ENCODE data around the gene TFPI.
"Not testable (repeated sequence)": the region's sequence is repeated elsewhere in the genome, so short reads cannot be mapped to it uniquely, and the experiment has no call there.

TFPI gene

DNA sequence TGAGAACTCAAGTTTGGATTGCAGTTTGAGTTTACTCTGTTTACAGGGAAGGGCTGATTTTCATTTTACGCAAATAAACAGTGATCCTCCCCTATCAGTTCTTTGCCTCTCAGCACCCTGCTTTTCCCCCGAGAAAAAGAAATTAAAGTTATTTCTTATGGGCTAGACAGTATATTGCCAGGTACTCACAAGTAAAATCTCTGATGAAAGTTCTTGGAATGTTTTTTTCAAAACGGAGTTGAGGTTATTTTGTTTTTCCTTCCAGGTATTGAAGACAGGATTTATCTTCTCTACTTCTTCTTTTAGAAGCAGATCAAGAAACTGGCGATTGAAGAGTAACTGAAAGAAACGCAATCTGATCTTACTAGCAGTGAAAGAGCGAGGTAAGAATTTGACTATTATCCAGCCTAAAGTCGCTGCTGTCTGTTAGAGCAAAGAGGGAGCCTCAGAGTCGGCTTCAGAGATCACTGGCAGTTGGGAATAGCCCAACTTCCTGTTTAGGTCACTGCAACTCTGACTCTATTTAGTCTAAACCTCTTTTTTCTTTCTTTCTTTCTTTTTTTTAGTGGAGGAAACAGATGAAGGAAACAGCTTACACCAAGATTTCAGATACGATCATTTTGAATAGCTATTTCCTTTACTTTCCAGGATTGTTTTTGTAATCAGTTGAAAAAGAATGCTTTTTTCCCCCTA is at the start of gene TFPI:
Gene TFPI (minus strand): TSS at position 425 of the 693 bp plus-strand sequence. CDS start 50,667 bp downstream, outside the sequence.
- DNase-seq (ENCODE audit: low spot score), result peak; percentile 47

DNA sequence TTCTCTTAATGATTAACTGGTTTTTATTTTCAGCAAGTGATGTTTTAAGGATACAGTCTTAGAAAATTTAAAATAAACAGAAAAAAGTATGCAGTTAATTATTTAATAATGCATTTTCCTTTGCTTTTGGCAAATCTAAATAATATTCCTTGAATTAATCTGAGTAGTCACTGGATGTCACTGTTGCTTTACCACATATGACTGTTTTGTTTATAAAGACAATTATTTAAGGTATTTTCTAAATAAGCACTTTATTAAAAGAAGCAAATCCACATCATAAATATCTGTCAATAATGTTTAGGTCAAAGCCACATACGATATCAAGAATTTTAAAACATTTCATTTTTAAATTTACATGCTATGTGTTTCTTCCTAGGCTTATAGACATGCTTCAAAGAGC is 40.6 kb upstream of the TFPI start:
- no peak for DNase-seq (ENCODE audit: low spot score)

DNA sequence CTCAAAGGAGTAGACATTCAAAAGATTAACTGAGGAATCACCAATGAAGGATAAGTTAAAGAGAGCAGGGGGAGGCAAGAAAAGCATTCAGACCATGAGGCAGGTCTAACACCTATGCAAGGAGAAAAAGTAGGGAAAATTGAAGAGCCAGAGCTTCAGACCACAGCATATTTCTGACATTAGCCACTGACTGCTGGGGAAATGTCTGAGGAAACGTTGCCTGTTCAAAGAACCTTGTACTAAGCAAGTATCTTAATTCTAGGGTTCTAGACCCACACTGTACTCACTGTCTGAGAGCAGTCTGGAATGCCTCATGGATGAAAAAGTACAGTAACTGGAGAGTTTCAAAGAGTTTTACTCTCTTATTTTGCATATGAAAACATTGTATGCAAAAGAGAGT is 39.5 kb upstream of the TFPI start:
- DNase-seq (ENCODE audit: low spot score), result no peak

DNA sequence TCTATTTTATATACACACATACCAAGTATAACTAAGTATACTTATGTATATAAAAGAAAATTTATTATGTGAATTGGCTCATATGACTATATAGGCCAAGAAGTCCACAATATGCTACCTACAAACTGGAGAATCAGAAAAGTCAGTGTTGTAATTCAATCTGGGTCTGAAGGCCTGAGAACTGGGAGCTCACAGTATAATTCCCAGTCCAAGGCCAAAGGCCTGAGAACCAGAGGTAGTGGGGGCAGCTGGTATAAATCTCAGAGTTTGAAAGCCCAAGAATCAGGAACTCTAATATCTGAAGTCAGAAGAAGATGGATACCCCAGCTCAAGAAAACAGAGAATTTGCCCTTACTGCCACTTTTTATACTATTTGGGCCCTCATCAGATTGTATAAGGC is 38.9 kb upstream of the TFPI start:
- no peak for DNase-seq (ENCODE audit: low spot score)

DNA sequence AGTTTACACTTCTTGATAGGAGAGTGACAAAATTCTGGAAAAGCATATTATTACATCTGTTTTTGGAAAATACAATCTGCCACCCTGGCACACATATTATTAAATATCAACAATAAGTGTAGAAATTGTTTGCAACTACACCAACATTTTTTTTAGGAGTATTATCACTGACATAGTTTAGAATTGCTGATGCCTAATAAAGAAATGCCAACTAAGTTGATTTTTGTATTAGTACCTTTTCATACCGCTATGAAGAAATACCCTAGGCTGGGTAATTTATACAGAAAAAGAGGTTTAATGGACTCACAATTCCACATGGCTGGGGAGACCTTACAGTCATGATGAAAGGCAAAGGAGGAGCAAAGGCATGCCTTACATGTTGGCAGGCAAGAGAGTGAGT is 35.9 kb upstream of the TFPI start:
- no peak for DNase-seq (ENCODE audit: low spot score)

DNA sequence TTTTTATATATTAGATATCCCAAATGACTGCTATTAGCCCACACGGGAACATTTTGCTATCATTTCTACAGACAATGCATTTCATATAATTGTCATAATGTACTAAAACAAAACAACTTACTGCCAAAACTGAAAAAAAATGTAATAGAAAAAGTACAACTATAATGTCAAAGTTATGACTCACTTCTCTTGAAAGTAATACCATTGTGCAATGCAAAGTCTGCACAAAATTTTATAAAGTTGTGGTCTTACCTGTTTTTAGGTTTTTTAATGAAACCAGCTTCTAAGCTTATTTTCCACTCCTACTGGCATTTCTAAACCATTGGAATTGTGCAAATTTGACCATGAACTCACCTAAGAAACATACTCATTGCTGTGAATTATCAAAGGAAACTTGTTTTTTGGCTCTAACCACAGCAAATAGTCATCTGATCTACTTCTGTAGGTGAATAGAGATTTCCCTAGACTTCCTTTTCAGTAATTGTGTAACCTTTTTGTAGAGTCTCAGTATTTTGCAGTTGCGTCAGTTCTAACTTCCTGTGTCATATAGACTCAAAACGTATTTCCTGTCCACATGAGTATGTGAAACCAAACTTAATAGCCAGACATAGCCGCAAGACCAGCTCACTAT is 31.9 kb upstream of the TFPI start:
- no peak for DNase-seq (ENCODE audit: low spot score)

DNA sequence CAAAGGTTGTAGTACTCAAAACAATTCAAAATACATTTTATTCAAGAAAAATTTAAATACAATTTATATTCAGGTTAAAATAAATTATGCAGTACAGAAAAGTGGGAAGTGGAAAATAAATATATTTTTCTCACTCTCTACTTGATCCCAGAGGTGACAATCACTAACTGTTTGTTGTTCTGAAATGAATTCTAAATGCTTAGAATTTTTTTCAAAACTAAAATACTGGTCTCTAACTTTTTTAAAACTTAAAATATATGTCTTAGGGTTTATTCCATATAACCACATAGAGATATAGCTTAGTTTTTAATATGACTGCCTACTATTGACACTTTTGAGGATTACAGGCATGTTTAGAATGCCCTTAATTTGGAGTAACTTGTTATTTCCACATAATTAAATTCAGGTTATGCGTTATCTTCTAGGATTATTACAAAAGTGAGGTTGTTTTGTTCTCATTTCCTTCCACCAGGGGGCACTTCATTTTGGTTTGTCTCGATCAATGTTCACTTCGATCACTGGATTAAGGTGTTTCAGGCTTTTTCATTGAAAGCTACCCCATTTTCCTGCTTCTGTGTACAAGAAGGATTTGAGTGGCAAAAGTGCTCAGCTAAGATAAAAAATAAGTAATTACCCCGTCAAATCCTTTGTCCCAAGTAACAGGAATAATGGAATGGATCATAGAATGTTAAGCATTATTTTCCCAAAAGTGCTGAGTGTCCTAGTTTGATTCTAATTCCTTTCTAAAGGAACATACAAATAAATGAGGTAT is 27.1 kb upstream of the TFPI start:
- peak; percentile 71 for DNase-seq (ENCODE audit: low spot score)

DNA sequence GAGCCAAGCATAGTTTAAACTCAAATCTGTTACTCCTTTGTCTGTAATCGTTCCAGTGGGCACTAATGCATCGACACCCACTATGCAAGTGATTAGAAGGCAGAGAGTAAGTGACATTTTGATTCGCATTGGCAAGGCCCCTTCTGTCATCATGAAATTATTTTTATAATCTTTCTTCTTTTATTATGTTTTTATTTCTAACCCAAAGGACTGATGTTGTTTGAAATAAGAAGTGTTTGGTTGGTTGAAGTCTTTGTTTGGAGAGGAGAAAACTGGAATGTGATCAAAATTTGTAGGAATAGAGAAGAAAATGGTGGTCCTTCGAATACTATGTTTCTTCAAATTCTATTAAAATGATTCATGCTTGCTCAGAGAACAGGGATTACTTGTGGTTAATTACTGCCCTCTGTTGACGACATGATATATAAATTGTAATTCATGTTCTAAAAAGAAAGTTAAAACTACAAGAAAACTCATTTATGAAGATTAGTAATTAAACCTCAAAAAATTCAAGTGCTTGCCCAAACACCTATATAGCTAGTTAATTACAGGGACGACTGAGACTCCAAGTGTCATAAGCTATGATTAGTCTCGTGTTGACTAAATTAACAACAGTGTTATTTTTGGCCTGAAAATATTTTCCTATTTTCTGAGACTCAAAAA is 26.4 kb upstream of the TFPI start:
- peak; percentile 78 for DNase-seq (ENCODE audit: low spot score)

DNA sequence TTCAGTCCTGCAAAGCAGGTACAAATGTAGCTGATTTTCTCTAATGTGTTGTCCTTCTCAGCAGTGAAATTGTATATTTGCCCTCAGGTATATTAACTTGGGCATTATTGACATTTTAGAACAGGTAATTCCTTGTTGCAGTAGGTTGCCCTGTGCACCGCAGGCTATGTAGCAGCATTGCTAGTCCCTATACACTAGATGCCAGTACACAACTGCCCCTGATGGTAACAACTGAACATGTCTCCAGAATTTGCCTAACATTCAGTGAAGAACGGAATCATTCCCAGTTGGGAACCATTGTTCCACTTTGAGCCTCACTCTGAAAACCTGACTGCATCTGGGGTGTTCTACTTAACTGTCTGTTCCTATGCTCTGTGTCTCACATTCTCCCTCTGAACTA is 23.1 kb upstream of the TFPI start:
- DNase-seq (ENCODE audit: low spot score), result no peak

DNA sequence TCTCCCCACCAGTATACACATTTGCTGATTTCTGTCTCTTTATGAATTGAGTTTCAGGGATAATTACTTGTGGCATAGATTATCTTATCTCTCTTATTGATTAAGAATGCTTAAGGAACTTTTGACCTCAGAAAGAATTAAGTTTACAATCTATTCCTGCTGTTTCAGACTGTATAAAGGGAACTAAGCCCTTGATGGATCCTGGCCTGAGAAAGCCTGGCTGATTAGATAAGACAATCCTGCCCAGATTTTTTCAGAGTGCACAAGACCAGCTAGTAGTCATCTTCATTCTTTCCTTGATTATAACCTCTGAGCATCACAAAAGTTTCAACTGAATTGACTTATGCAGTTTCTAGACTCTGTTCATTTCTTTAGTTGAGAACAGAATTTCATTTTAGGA is 22.7 kb upstream of the TFPI start:
- DNase-seq (ENCODE audit: low spot score), result no peak

DNA sequence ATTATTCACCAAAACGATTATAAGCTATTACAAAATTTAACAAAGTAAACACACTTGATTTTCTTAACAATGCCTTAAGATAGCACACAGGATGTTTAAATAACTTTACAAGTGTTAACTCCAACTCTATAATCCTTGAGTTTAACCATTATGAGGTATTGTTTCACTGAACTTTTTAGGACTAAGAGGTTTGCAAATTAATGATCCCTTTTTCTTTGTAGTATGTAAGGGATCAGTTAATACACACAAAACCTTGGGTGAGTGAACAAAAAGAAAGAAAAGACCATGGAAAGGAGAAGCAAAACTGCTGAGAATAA is 21.5 kb upstream of the TFPI start:
- no peak for DNase-seq (ENCODE audit: low spot score)

DNA sequence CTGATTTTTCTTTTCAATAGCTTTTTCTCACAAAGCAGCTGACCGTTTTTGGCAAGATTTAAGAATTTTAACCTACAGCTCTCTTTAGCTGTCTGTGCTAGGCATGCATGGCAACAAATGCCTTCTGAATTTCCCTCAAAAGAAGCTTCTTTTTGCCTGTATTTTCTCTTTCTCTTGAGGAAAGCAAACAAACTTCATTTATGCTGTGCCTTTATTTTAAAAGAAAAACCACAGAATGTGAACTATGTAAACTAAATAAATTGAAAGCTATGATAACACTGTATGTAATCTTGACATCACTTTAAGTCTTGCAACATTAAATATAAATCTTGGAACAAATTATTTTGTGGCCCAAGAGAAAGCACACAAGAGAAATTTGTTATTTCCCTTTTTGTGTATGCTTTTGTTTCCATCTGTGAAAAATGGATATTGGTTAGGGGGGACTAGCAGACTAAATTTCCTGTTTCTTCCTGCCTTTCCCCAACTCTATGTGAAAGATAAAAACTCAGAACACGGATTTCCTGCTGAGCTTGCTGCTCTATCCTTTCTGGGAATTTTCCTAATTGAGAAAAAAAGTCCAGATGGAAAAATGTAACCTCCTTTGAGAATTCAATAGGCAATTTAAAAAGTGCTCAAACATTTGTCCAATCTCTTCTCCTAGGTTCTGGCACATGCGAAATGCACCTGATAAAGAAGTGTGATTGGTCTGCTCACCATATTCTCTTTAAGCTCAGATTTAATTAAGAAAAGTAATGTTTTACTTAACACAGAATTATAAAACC is 20.9 kb upstream of the TFPI start:
- no peak for DNase-seq (ENCODE audit: low spot score)

DNA sequence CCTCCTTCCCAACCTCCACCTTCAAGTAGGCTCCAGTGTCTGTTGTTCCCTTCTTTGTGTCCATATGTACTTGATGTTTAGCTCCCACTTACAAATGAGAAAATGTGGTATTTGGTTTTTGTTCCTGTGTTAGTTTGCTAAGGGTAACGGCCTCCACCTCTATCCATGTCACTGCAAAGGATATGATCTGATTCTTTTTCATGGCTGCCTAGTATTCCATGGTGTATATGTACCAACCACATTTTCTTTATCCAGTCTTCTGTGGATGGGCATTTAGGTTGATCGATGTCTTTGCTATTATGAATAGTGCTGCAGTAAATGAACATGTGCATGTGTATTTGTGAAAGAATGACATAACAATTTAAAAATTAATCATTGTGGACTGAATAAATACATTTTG is 19.5 kb upstream of the TFPI start:
- DNase-seq (ENCODE audit: low spot score), result no peak

DNA sequence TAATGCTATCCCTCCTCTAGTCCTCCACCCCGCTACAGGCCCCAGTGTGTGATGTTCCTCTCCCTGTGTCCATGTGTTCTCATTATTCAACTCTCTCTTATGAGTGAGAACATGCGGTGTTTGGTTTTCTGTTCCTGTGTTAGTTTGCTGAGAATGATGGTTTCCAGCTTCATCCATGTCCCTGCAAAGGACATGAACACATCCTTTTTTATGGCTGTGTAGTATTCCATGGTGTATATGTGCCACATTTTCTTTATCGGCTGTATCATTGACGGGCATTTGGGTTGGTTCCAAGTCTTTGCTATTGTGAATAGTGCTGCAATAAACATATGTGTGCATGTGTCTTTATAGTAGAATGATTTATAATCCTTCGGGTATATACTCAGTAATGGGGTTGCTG is 17.8 kb upstream of the TFPI start:
- not testable (repeated sequence) for DNase-seq (ENCODE audit: low spot score)

DNA sequence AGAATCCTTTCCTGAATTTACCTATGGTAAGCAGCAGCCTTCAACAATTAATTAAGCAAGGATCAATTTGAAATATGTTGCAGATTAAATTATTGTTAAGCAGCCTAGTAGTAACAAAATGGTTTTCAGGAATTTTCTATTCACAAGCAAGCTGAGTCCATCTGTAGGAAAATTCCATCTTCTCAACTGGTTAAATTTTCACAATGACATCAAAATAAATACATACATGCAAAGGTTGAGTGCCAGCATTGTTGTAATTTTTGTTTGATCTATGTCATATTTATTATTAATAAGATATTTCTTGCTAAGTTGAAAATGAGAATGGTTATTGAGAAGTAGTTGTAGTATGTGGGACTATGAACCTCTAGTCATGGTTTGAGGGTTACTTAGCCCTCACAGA is 15.3 kb upstream of the TFPI start:
- no peak for DNase-seq (ENCODE audit: low spot score)

DNA sequence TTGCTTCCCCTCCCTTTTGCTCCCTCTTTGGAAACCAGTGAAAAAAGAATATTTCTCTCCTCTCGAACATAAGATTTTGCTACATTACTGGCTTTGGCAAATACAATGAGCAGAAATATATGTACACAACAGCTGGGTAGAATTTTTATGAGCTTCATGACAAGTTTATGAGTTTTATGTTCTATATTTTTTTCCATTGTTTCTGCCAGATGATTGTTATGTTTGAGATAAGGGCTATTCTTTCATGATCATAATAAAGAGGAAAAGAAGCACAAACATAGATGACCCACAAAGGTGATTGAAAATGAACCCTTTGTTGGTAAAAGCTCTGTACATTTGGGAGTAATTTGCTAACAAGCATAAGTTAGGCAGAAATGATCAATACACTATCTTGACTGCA is 14.8 kb upstream of the TFPI start:
- DNase-seq (ENCODE audit: low spot score), result no peak

DNA sequence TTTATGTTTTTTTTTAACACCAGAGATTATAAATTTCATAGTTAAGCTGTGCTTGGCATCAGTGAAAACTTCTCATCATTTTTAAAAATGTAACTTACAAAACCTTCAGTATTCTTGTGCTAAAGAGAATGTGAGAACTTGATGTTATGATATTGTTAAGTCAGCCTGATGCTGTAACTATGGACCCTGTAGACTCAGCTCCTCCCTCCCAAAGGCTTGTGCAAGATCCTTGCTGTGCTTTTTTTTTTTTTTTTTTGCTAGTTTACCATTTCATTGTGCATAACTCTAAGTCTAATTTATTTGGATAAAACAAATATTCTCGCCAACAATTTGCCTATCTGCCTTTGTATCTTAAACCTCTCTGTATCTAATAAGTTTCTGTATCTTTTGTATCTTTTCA is 12.9 kb upstream of the TFPI start:
- no peak for DNase-seq (ENCODE audit: low spot score)

DNA sequence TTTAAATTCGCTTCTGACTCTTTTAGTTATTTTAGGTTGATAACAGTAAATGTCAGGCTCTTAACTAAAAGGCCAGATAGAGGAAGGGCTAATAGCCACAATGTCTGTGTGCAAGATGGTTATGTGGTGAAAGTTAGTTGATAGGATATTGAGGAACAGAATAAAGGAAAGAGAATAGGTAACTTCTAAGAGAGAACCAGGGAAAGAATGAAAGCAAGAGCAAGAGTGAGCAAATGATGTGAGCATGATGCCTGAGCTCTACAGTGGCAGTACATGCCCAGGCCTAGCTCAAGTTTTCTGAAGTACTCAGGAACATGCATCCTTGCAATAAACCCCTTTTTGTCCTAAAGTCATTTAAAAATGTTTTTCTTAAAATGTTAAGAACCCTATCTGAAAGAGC is 12.5 kb upstream of the TFPI start:
- DNase-seq (ENCODE audit: low spot score), result no peak

DNA sequence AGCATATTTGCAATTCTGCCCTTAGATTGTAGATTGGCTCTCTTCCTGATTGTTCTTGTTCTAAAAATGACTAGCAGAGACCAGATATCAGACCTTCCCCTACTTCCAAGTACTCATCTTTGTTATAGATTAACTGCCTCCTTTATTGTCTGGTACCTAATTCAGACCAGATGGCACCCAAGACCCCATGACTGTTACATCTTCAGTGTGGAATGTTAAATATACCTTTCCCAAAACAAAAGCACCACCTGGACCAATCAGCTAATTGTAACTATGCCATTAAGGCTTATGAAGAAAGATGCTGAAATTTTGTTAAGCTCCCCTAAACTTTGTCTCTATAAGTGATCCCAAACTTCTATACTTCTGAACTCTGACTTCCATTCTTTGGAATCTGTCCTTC is 12.0 kb upstream of the TFPI start:
- DNase-seq (ENCODE audit: low spot score), result no peak

DNA sequence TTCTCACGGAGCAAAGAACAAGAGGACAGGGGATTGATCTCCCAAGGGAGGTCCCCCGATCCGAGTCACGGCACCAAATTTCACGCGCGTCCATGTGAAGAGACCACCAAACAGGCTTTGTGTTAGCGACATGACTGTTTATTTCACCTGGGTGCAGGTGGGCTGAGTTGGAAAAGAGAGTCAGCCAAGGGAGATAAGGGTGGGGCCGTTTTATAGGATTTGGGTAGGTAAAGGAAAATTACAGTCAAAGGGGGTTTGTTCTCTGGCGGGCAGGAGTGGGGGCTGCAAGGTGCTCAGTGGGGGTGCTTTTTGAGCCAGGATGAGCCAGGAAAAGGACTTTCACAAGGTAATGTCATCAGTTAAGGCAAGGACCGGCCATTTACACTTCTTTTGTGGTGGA is 11.4 kb upstream of the TFPI start:
- not testable (repeated sequence) for DNase-seq (ENCODE audit: low spot score)

DNA sequence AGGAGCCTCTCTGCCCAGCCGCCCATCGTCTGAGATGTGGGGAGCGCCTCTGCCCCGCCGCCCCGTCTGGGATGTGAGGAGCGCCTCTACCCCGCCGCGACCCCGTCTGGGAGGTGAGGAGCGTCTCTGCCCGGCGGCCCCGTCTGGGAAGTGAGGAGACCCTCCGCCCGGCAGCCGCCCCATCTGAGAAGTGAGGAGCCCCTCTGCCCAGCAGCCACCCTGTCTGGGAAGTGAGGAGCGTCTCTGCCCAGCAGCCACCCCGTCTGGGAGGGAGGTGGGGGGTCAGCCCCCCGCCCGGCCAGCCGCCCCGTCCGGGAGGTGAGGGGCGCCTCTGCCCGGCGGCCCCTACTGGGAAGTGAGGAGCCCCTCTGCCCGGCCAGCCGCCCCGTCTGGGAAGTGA is 2.3 kb upstream of the TFPI start:
- DNase-seq (ENCODE audit: low spot score), result not testable (repeated sequence)

DNA sequence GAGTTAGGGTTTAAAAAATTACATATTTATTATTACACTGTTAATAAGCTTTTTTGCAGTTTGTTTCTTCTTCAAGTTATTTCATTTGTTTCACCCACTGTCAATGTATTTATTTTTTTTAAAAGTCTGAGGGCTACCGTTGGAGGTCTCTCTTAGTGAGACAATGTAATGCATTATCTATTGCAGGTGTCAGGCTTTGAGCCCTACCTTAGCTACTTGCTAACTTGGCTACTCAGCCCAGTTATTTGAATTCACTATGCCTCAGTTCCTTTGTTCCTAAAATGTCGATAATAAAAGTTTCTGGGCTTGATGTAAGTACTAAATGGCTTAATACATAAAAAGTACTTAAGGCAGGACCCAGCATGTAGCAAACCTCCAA is 458 bp upstream of the TFPI start:
- no peak for DNase-seq (ENCODE audit: low spot score)
